ENCODE measurements around the gene BTBD9.

The BTBD9 gene

GRCh38 chr6:38143191-38144150 is 496.3 kb downstream of the BTBD9 start:
- no peak overlapping the region for H3K4me3 ChIP-seq (ENCODE audit: low read depth, low read length)
- no peak for DNase-seq (ENCODE audit: low read depth)
- in situ Hi-C loops (cut with HindIII; ENCODE audit: low sequenced_read_pairs): no loop called here
- TF ChIP-seq CTCF (IDR thresholded peaks at IDR 0.05; ENCODE audit: low read depth, low read length, missing control alignments): no peak

GRCh38 chr6:38142178-38142902 is 497.4 kb downstream of the BTBD9 start:
- no peak for DNase-seq (ENCODE audit: low read depth)
- in situ Hi-C loops (cut with HindIII; ENCODE audit: low sequenced_read_pairs): no loop called here
- TF ChIP-seq CTCF (IDR thresholded peaks at IDR 0.05; ENCODE audit: low read depth, low read length, missing control alignments): no peak
- H3K4me3 ChIP-seq (ENCODE audit: low read depth, low read length): no peak overlapping the region

DNA sequence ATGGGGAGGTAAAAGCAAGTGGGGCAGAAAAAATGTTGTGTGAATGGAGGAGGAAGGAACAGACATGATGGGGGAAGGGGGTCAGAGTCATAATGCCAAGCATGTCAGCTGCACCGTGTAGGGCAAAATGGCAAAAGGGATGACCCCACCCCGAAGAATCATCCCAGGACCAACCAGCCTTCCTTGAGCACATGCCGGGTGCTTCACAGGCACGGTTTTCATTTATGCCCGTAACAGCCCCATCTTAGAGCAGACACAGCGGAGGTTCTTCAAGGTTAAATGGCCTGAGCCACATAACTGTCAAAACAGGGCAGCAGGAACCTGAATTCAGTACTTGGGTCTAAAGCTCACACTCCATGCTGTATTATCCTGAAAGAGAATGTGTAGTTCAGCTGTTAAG is 498.0 kb downstream of the BTBD9 start:
- no peak overlapping the region for H3K4me3 ChIP-seq (ENCODE audit: low read depth, low read length)
- no peak for DNase-seq (ENCODE audit: low read depth)
- no peak for TF ChIP-seq CTCF (IDR thresholded peaks at IDR 0.05; ENCODE audit: low read depth, low read length, missing control alignments)
- in situ Hi-C loops (cut with HindIII; ENCODE audit: low sequenced_read_pairs): no loop called here

DNA sequence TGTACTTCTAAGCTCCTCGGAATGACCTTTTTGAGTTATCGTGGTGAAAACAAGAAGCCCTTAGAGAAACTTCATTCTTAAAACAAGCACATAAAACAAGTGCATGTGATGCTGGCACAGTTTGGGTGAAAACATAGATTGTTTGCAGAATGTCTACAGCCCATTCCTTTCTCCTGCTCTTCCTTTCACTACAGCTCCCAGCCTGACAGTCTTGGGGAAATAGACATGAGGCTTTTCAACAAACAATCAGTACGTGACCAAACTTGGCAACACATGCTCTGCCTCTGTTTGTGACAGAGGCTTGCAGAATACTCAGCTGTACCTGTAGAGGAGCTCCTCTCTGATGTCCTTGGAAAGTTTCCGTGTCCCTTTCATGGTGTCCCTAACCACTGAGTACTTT is 498.6 kb downstream of the BTBD9 start:
- in situ Hi-C loops (cut with HindIII; ENCODE audit: low sequenced_read_pairs): no loop called here
- H3K4me3 ChIP-seq (ENCODE audit: low read depth, low read length): no peak overlapping the region
- no peak for DNase-seq (ENCODE audit: low read depth)
- TF ChIP-seq CTCF (IDR thresholded peaks at IDR 0.05; ENCODE audit: low read depth, low read length, missing control alignments): no peak

- TF ChIP-seq CTCF (IDR thresholded peaks at IDR 0.05; ENCODE audit: low read depth, low read length, missing control alignments): no peak
- in situ Hi-C loops (cut with HindIII; ENCODE audit: low sequenced_read_pairs): no loop called here
- no peak for DNase-seq (ENCODE audit: low read depth)
- H3K4me3 ChIP-seq (ENCODE audit: low read depth, low read length): no peak overlapping the region
Observed at GRCh38 chr6:38138374-38138773, 501.4 kb downstream of the BTBD9 start.

DNA sequence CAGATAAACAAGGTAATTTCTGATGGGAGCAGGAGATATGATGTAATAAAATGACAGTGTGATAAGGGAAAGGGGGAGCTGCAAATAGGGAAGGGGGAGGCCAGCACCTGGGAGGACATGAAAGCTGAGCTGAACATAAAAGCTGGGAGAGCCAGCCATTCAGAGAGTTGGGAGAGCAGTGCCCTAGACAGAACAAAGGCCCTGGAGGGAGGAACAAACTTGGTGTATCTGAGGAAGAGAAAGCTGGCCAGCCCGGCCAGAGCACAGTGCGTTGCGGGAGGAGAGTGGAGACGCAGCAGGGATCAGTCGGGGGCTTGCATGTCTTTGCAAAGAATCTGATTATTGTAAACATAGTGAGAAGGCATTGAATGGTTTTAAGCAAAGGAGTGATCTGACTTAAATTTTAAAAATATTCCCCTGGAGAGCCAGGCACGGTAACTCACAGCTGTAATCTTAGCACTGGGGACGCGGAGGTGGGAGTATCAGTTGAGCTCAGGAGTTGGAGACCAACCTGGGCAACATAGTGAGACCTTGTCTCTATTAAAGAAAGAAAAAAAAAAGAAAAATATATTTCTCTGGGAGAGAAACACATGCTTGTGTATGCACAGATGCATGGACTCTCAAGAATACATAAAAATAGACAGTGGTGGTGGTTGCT is 502.0 kb downstream of the BTBD9 start:
- no peak for TF ChIP-seq CTCF (IDR thresholded peaks at IDR 0.05; ENCODE audit: low read depth, low read length, missing control alignments)
- no peak overlapping the region for H3K4me3 ChIP-seq (ENCODE audit: low read depth, low read length)
- in situ Hi-C loops (cut with HindIII; ENCODE audit: low sequenced_read_pairs): no loop called here
- no peak for DNase-seq (ENCODE audit: low read depth)
